B cell (primary cell): Measurements from ENCODE around the gene CCDC50. TPM values are rescaled to one million over a fixed set of nuclear protein-coding genes. Genes with fewer than 3 reads are reported as not detected.

ENCODE experiments used
- ATAC-seq: fragments of 200-7000 bp; cut with Tn5 transposase; one replicate; pipeline ENCODE4 v1.10.0; 2021; ENCODE audit warnings: low read depth, mild to moderate bottlenecking, moderate number of reproducible peaks, moderate library complexity
- CTCF ChIA-PET: fragments of 350-600 bp; sonication (Branson Sonifier 250); formaldehyde crosslinking; loops from one replicate; lab custom pipeline; 2021; ENCODE audit warnings: antibody characterized with exemption, inconsistent platforms; lab: Charles Lee
- POLR2A ChIA-PET: fragments of 350-600 bp; sonication (Branson Sonifier 250); formaldehyde crosslinking; loops from one replicate; lab custom pipeline; 2021; ENCODE audit warnings: antibody characterized with exemption; lab: Charles Lee
- DNase-seq: peaks from one replicate; pipeline ENCODE4 v3.0.0; 2013
- H2AFZ ChIP-seq: 2 replicates; pipeline ENCODE4 v1.6.1; 2012; ENCODE audit warnings: mild to moderate bottlenecking, low read depth, low read length; ENCODE audit not compliant: insufficient read depth, poor library complexity, severe bottlenecking
- H3K27ac ChIP-seq, 2 donors: 1 replicate in 1 of 2; 2 replicates in 1 of 2; pipeline ENCODE4 v1.5.1; 2012 to 2013; ENCODE audit warnings: low read length in 2 of 2, mild to moderate bottlenecking in 2 of 2, moderate library complexity in 1 of 2
- H3K27me3 ChIP-seq, 4 experiments: fragments of 200-600 bp in 1 of 4; sonication (generic) in 1 of 4; replicated peaks in 1 of 4; 1 replicate in 2 of 4; 2 replicates in 2 of 4; pipeline versions ENCODE4 v1.6.1 to v1.7.0; 2013 to 2016; ENCODE audit warnings: low read length in 3 of 4, mild to moderate bottlenecking in 2 of 4, mixed read lengths in 1 of 4, moderate library complexity in 1 of 4; ENCODE audit not compliant: insufficient read depth in 4 of 4, control insufficient read depth in 3 of 4; ENCODE audit errors: control extremely low read depth in 1 of 4
- H3K36me3 ChIP-seq, 2 experiments: replicated peaks in 1 of 2; 1 replicate in 1 of 2; 2 replicates in 1 of 2; pipeline versions ENCODE4 v1.6.1 to v1.7.1; 2013; ENCODE audit warnings: low read length in 1 of 2; ENCODE audit not compliant: insufficient read depth in 2 of 2, control insufficient read depth in 1 of 2; ENCODE audit errors: control extremely low read depth in 1 of 2, extremely low read depth in 1 of 2
- H3K4me1 ChIP-seq, 2 donors: fragments of 200-600 bp in 1 of 2; sonication (generic) in 1 of 2; 1 replicate in 1 of 2; 2 replicates in 1 of 2; pipeline versions ENCODE4 v1.5.1 to v1.6.1; 2013 to 2017; ENCODE audit warnings: low read length in 2 of 2; ENCODE audit not compliant: control insufficient read depth in 2 of 2, insufficient read depth in 2 of 2
- H3K4me2 ChIP-seq: replicated peaks from 2 replicates; pipeline ENCODE3; 2012; ENCODE audit warnings: mild to moderate bottlenecking, low read depth, low read length; ENCODE audit not compliant: poor library complexity, severe bottlenecking
- H3K4me3 ChIP-seq, 5 experiments: fragments of 200-600 bp in 1 of 5; sonication (generic) in 1 of 5; 1 replicate in 3 of 5; 2 replicates in 2 of 5; pipeline versions ENCODE4 v1.5.1 to v1.7.0; 2011 to 2016; ENCODE audit warnings: low read length in 4 of 5, mild to moderate bottlenecking in 4 of 5, low read depth in 2 of 5, control low read depth in 1 of 5, moderate library complexity in 1 of 5; ENCODE audit not compliant: insufficient read depth in 1 of 5; ENCODE audit errors: control extremely low read depth in 1 of 5, extremely low read depth in 1 of 5
- H3K79me2 ChIP-seq: fragments of 200-600 bp; sonication (generic); one replicate; pipeline ENCODE4 v1.6.0; 2016; ENCODE audit warnings: low read length; ENCODE audit not compliant: control insufficient read depth, insufficient read depth
- H3K9ac ChIP-seq: fragments of 200-600 bp; sonication (generic); 2 replicates; pipeline ENCODE4 v1.6.1; 2017; ENCODE audit warnings: mild to moderate bottlenecking, low read length, moderate library complexity
- H3K9me3 ChIP-seq, 3 donors: one replicate each; pipeline versions ENCODE4 v1.6.1 to v1.7.1; 2013; ENCODE audit warnings: low read length in 2 of 3; ENCODE audit not compliant: control insufficient read depth in 2 of 3, insufficient read depth in 1 of 3; ENCODE audit errors: control extremely low read depth in 1 of 3
- H4K20me1 ChIP-seq: 2 replicates; pipeline ENCODE4 v1.6.0; 2012; ENCODE audit warnings: mild to moderate bottlenecking, low read length; ENCODE audit not compliant: insufficient read depth, control insufficient read depth, poor library complexity, severe bottlenecking
- H3K27ac Mint-ChIP-seq: one replicate; pipeline ENCODE4 v1.8.0; 2021; ENCODE audit warnings: mixed read lengths
- H3K27me3 Mint-ChIP-seq: one replicate; pipeline ENCODE4 v1.8.0; 2021; ENCODE audit warnings: mixed read lengths
- H3K4me1 Mint-ChIP-seq: one replicate; pipeline ENCODE4 v1.8.0; 2021; ENCODE audit warnings: mixed read lengths
- H3K4me3 Mint-ChIP-seq: one replicate; pipeline ENCODE4 v1.8.0; 2021; ENCODE audit warnings: mixed read lengths
- H3K9me3 Mint-ChIP-seq: one replicate; pipeline ENCODE4 v1.8.0; 2022; ENCODE audit warnings: mixed read lengths; ENCODE audit not compliant: insufficient read depth
- EZH2 ChIP-seq: IDR thresholded peaks from 2 replicates; pipeline ENCODE4 v1.6.1; 2012; ENCODE audit warnings: borderline replicate concordance, low read depth, mild to moderate bottlenecking, moderate library complexity, low read length; ENCODE audit not compliant: insufficient read depth, poor library complexity, severe bottlenecking
- WGBS: methylation state at CpG from one replicate; pipeline ENCODE4 v1.1.5; 2013; ENCODE audit warnings: missing lambda C conversion rate; ENCODE audit not compliant: insufficient coverage; 5-methylcytosine and 5-hydroxymethylcytosine counted together
- intact Hi-C: fragments of 100-400 bp; cut with micrococcal nuclease; formaldehyde crosslinking; loops from one replicate; pipeline ENCODE4 v1.10.0; 2022
- polyA plus RNA-seq: library from polyadenylated mRNA; depleted of rRNA; stranded (reverse); fragments of >200 nt; gene quantifications from 2 replicates; pipeline ENCODE4 v1.2.3, GENCODE V29; 2012
- total RNA-seq, 2 donors: library from RNA; stranded (reverse); fragments of 120-200 nt in 1 of 2; gene quantifications; 1 replicate in 1 of 2; 2 replicates in 1 of 2; pipeline versions ENCODE4 v1.2.3 to v1.2.4, GENCODE V29; 2013 to 2022
- TF ChIP-seq, protein P1 (sequence below): fragments of 200-600 bp; IDR thresholded peaks from one replicate; pipeline ENCODE4 v1.8.0; 2022; ENCODE audit warnings: antibody characterized with exemption, mild to moderate bottlenecking

The CCDC50 gene
- total and polyA plus RNA-seq, 2 donors (not counting 1 experiment from before 2014, with no cell fraction given), result 48.7 to 121 TPM

DNA sequence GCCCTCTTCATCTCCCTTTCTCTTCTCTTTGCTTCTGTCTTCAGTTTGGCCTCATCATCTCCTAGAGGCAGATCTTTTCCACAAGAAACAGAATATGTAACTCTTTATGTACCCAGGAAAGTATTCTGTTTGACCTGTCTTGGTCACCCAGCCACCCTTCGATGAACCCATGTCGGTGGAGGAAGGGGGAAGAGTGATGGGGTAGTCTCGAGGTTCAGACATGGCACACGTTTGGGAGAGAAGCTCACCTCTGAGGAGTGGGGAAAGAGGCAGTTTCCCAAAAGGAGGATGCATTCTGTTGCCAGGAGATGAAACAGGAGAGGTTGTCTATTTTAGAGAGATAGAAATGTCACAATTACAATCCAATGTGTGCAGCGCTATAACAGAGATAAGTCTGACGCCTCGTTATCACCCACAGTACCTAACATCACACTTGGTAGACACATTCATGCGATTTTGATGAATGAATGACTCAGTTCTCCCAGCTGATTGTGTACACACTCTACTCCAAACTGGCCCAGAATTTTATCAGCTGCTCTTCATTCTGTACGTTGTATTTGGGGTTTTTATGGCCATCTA lies 722 bp upstream of the CCDC50 start:
- Histone ChIP-seq H3K27ac (peak overlapping the region; percentile 89 to 95), H3K36me3 (no peaks in the 10 kb centered on the region), H3K4me3 (peak overlapping the region; percentile 36 to 96 (median 89)), H3K9ac (peak overlapping the region; percentile 97), H3K79me2 (peaks cover 43% of the 10 kb centered on the region), H4K20me1 (no peaks in the 10 kb centered on the region), H2AFZ (peak overlapping the region; percentile 85), H3K4me1 (peaks cover 39 to 43% of the 10 kb centered on the region in 2 donors), H3K4me2 (peak overlapping the region; percentile 79), H3K27me3 (no peaks in the 10 kb centered on the region), H3K9me3 (no peaks in the 10 kb centered on the region)
- CTCF ChIA-PET, result interaction anchor here (0.6 to 3.6 kb wide), 6 partner anchors 9 to 84 kb away, joined by 3 to 12 read pairs (median 4); no protein-coding TSS in a partner anchor
- Mint-ChIP-seq H3K4me3 (peak overlapping the region; percentile 79), H3K9me3 (no peaks in the 10 kb centered on the region), H3K4me1 (peaks cover 45% of the 10 kb centered on the region), H3K27ac (peak overlapping the region; percentile 87), H3K27me3 (no peaks in the 10 kb centered on the region)
- ATAC-seq, result no peak
- DNase-seq, result peak; percentile 21
- intact Hi-C loops, result no loop called here
- TF ChIP-seq, protein P1, sequence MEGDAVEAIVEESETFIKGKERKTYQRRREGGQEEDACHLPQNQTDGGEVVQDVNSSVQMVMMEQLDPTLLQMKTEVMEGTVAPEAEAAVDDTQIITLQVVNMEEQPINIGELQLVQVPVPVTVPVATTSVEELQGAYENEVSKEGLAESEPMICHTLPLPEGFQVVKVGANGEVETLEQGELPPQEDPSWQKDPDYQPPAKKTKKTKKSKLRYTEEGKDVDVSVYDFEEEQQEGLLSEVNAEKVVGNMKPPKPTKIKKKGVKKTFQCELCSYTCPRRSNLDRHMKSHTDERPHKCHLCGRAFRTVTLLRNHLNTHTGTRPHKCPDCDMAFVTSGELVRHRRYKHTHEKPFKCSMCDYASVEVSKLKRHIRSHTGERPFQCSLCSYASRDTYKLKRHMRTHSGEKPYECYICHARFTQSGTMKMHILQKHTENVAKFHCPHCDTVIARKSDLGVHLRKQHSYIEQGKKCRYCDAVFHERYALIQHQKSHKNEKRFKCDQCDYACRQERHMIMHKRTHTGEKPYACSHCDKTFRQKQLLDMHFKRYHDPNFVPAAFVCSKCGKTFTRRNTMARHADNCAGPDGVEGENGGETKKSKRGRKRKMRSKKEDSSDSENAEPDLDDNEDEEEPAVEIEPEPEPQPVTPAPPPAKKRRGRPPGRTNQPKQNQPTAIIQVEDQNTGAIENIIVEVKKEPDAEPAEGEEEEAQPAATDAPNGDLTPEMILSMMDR, result no peak
- TF ChIP-seq EZH2, result no peak
- WGBS, result 85% methylated on average over 6 of the region's 9 CpGs
- POLR2A ChIA-PET, result interaction anchor here (0.6 to 1.6 kb wide), 4 partner anchors 27 to 85 kb away, joined by 3 to 7 read pairs (median 5); no protein-coding TSS in a partner anchor
